GM23338 (cell line): Measurements from ENCODE around the gene C12orf42. TPM values are rescaled to one million over a fixed set of nuclear protein-coding genes. Genes with fewer than 3 reads are reported as not detected.

Source experiments
- ATAC-seq: fragments of 200-7000 bp; cut with Tn5 transposase; 3 replicates; pipeline ENCODE4 v1.9.1; 2020
- DNase-seq: peaks from one replicate; pipeline ENCODE4 v3.0.0-alpha.2; 2015; ENCODE audit warnings: low spot score
- H2AFZ ChIP-seq: fragments of 200-600 bp; sonication (generic); 2 replicates; pipeline ENCODE4 v1.8.0; 2016; ENCODE audit warnings: antibody characterized with exemption, mild to moderate bottlenecking, moderate library complexity
- H3F3A ChIP-seq: fragments of 200-600 bp; sonication (generic); replicated peaks from 2 replicates; pipeline ENCODE4 v1.8.0; 2017; ENCODE audit warnings: antibody characterized with exemption, mixed run types, low read depth
- H3K27ac ChIP-seq: fragments of 200-600 bp; sonication (generic); 2 replicates; pipeline ENCODE4 v1.6.1; 2016; ENCODE audit warnings: low read depth
- H3K27me3 ChIP-seq: fragments of 200-600 bp; sonication (generic); 2 replicates; pipeline ENCODE4 v1.8.0; 2016; ENCODE audit warnings: mild to moderate bottlenecking, mixed run types, moderate library complexity; ENCODE audit not compliant: insufficient read depth
- H3K36me3 ChIP-seq: fragments of 200-600 bp; sonication (generic); 2 replicates; pipeline ENCODE4 v1.8.0; 2016; ENCODE audit warnings: mild to moderate bottlenecking; ENCODE audit not compliant: insufficient read depth
- H3K4me1 ChIP-seq: fragments of 200-600 bp; sonication (generic); 2 replicates; pipeline ENCODE4 v1.8.0; 2016; ENCODE audit warnings: mild to moderate bottlenecking, moderate library complexity; ENCODE audit not compliant: insufficient read depth
- H3K4me2 ChIP-seq: fragments of 200-600 bp; sonication (generic); 2 replicates; pipeline ENCODE4 v1.7.1; 2017; ENCODE audit warnings: mixed run types
- H3K4me3 ChIP-seq: fragments of 200-600 bp; sonication (generic); 2 replicates; pipeline ENCODE4 v1.6.1; 2016; ENCODE audit warnings: mixed run types
- H3K79me2 ChIP-seq: fragments of 200-600 bp; sonication (generic); replicated peaks from 2 replicates; pipeline ENCODE4 v1.8.0; 2017; ENCODE audit warnings: mild to moderate bottlenecking; ENCODE audit not compliant: insufficient read depth
- H3K9me2 ChIP-seq: fragments of 200-600 bp; sonication (generic); 2 replicates; pipeline ENCODE4 v1.8.0; 2017; ENCODE audit not compliant: insufficient read depth
- H4K20me1 ChIP-seq: fragments of 200-600 bp; sonication (generic); replicated peaks from 2 replicates; pipeline ENCODE4 v1.8.0; 2017; ENCODE audit warnings: mild to moderate bottlenecking; ENCODE audit not compliant: insufficient read depth
- H3K27ac Mint-ChIP-seq: 2 replicates; pipeline ENCODE4 v1.8.0; 2020; ENCODE audit warnings: inconsistent platforms, mild to moderate bottlenecking, moderate library complexity, mixed read lengths
- H3K27me3 Mint-ChIP-seq: 3 replicates; pipeline ENCODE4 v1.8.0; 2022; ENCODE audit warnings: low read depth, mild to moderate bottlenecking, moderate library complexity, mixed read lengths, inconsistent platforms; ENCODE audit not compliant: insufficient read depth, poor library complexity
- H3K36me3 Mint-ChIP-seq: 3 replicates; pipeline ENCODE4 v1.8.0; 2021; ENCODE audit warnings: low read depth, mild to moderate bottlenecking, inconsistent platforms, moderate library complexity, mixed read lengths
- H3K4me1 Mint-ChIP-seq: 3 replicates; pipeline ENCODE4 v1.8.0; 2020; ENCODE audit warnings: mild to moderate bottlenecking, inconsistent platforms, mixed read lengths
- H3K4me3 Mint-ChIP-seq: 3 replicates; pipeline ENCODE4 v1.8.0; 2021; ENCODE audit warnings: moderate library complexity, mild to moderate bottlenecking, inconsistent platforms, mixed read lengths
- H3K9me3 Mint-ChIP-seq: 3 replicates; pipeline ENCODE4 v1.8.0; 2020; ENCODE audit warnings: moderate library complexity, mild to moderate bottlenecking, inconsistent platforms, mixed read lengths
- EZH2phosphoT487 ChIP-seq: fragments of 200-600 bp; sonication (generic); IDR thresholded peaks from one replicate; pipeline ENCODE4 v1.8.1; 2018; ENCODE audit warnings: antibody characterized with exemption; ENCODE audit not compliant: unreplicated experiment
- JUNB ChIP-seq: IDR thresholded peaks from one replicate; pipeline ENCODE4 v1.6.1; 2016; ENCODE audit warnings: antibody characterized with exemption; ENCODE audit not compliant: unreplicated experiment
- POLR2AphosphoS5 ChIP-seq: IDR thresholded peaks from 2 replicates; pipeline ENCODE4 v1.6.1; 2016; ENCODE audit warnings: antibody characterized with exemption, low read depth
- STAT1 ChIP-seq: IDR thresholded peaks from one replicate; pipeline ENCODE4 v1.6.1; 2016; ENCODE audit warnings: antibody characterized with exemption; ENCODE audit not compliant: unreplicated experiment
- ZNF114 ChIP-seq: fragments of 250-450 bp; sonication (Bioruptor Pico); IDR thresholded peaks from 2 replicates; pipeline ENCODE4 v1.5.0; 2020; ENCODE audit warnings: mild to moderate bottlenecking, moderate library complexity
- ZNF462 ChIP-seq: fragments of 250-450 bp; sonication (Bioruptor Pico); IDR thresholded peaks from 2 replicates; pipeline ENCODE4 v1.5.0; 2020; ENCODE audit warnings: mild to moderate bottlenecking, moderate library complexity
- polyA plus RNA-seq: library from polyadenylated mRNA; unstranded; fragments of >200 nt; fragmentation: Nextera tagmentation; extraction: Ambion mirVana; gene quantifications from 2 replicates; pipeline ENCODE4 v1.2.1, GENCODE V29; 2016
- total RNA-seq: library from RNA; depleted of rRNA; stranded (reverse); fragments of >200 nt; shearing (Covaris generic); gene quantifications from 2 replicates; pipeline ENCODE4 v1.2.3, GENCODE V29; 2014

The C12orf42 gene
- total and polyA plus RNA-seq, 2 experiments from 2014 or later: 0.45 TPM; not detected in 1

DNA sequence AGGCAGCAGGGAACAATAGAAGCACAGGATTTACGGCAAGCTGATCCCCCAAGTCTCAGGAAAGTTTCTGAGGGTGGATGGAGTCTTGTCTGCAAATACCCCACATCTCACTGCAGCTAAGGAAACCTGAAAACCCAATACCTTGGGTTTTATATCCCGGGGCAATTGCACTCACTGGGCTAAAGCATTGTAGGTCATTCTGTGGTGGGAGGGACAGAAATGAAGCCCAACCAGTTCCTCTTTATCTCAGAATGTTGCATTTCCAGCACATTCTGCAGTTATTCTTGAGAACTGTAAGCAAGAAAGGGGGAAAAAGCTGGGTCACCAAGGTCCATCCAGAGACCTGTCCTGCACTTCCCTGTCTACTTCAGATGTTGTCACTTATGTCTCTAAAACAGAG, 39.8 kb downstream of the C12orf42 start:
- Mint-ChIP-seq H3K27ac (no peak overlapping the region), H3K4me1 (no peaks in the 10 kb centered on the region), H3K9me3 (no peaks in the 10 kb centered on the region), H3K4me3 (no peak overlapping the region), H3K36me3 (no peaks in the 10 kb centered on the region), H3K27me3 (no peaks in the 10 kb centered on the region)
- H3K4me2 ChIP-seq: no peak overlapping the region
- H3K27me3 ChIP-seq: no peaks in the 10 kb centered on the region
- DNase-seq (no peak), ATAC-seq (no peak)
- H3K4me1 ChIP-seq: no peaks in the 10 kb centered on the region
- H3K36me3 ChIP-seq: no peaks in the 10 kb centered on the region
- no peak overlapping the region for H3K4me3 ChIP-seq
- H3K79me2 ChIP-seq: no peaks in the 10 kb centered on the region
- no peak for TF ChIP-seq ZNF114 (CRISPR knock-in tag)
- TF ChIP-seq EZH2phosphoT487: no peak
- TF ChIP-seq STAT1: no peak
- TF ChIP-seq JUNB: no peak
- no peak for TF ChIP-seq POLR2AphosphoS5
- TF ChIP-seq ZNF462: no peak
- no peak overlapping the region for H3K27ac ChIP-seq
- no peaks in the 10 kb centered on the region for H4K20me1 ChIP-seq
- no peaks in the 10 kb centered on the region for H3F3A ChIP-seq
- H3K9me2 ChIP-seq: 0 out of 2 replicates have a peak, but pooled peaks cover 2% of the 10 kb centered on the region
- peak overlapping the region; percentile 66; the same call in 1 of the 2 replicates for H2AFZ ChIP-seq
